Measurements from ENCODE around the gene SETX. TPM values are rescaled to one million over a fixed set of nuclear protein-coding genes. Genes with fewer than 3 reads are reported as not detected.
A peak's percentile ranks its signal among the peaks of the same experiment; 100 is the strongest.

Gene SETX
- total RNA-seq, 6 donors from 2014 or later = 44.3 to 91.4 (median 55.4) TPM

DNA sequence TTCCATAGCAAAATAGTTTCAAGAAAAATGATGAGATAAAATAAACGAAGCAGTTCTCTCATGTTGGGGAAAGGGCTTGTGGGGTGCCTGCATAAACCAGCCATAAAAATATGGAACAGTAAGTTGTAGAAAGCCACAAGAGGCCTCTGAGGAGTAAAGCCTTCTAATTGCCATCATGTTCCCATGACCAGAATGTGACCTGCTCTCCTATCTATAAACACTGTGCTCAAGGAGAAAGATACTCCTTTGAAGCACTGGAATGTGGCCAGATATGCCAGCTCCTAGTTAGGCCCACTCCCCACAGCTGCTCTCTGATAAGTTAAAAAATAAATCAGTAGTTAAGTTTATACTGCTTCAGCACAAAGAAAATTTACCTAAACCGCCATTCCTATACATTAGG is 65.8 kb downstream of the SETX start:
- Histone ChIP-seq H3K4me3 (no peak overlapping the region), H3K27ac (peak overlapping the region in 2 of 4 donors; percentile 30 to 48), H3K36me3 (peaks cover 20 to 81% (median 44%) of the 10 kb centered on the region in 4 donors), H3K9me3 (no peaks in the 10 kb centered on the region), H3K4me1 (peaks cover 2 to 24% (median 15%) of the 10 kb centered on the region in 4 donors), H3K27me3 (no peaks in the 10 kb centered on the region)
- no peak for ATAC-seq (ENCODE audit: low FRiP score in 2 of 2)
- TF ChIP-seq POLR2A (IDR thresholded peaks at IDR 0.05) (no peak), EP300 (IDR thresholded peaks at IDR 0.05) (no peak), POLR2AphosphoS5 (IDR thresholded peaks at IDR 0.05) (no peak)
- TF ChIP-seq, protein P1, sequence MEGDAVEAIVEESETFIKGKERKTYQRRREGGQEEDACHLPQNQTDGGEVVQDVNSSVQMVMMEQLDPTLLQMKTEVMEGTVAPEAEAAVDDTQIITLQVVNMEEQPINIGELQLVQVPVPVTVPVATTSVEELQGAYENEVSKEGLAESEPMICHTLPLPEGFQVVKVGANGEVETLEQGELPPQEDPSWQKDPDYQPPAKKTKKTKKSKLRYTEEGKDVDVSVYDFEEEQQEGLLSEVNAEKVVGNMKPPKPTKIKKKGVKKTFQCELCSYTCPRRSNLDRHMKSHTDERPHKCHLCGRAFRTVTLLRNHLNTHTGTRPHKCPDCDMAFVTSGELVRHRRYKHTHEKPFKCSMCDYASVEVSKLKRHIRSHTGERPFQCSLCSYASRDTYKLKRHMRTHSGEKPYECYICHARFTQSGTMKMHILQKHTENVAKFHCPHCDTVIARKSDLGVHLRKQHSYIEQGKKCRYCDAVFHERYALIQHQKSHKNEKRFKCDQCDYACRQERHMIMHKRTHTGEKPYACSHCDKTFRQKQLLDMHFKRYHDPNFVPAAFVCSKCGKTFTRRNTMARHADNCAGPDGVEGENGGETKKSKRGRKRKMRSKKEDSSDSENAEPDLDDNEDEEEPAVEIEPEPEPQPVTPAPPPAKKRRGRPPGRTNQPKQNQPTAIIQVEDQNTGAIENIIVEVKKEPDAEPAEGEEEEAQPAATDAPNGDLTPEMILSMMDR (IDR thresholded peaks at IDR 0.05) = no peak
- WGBS, 2 donors = 53 to 67% methylated on average over 2 of the region's 2 CpGs
- no peak for DNase-seq

DNA sequence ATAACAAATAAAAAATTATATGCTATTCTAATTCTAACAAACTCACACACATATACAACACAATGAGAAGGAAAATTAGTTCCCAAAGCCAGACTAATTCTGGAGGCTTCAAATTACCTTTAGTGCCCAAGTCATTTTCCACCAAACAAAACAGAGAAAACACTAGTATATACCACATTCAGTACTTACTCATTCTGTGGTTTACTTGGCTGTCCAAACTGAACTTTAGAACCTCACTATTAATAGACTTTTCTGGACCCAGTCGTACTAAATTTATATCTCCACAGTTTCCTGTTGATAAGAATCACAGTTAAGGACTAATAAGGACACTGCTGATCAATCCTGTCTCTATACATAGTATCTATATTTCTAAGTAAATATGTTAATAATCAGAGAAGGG is 66.4 kb downstream of the SETX start:
- H3K36me3 ChIP-seq = peaks cover 18 to 81% (median 48%) of the 10 kb centered on the region in 4 donors
- no peaks in the 10 kb centered on the region for H3K27me3 ChIP-seq
- peaks cover 2 to 23% (median 15%) of the 10 kb centered on the region in 4 donors for H3K4me1 ChIP-seq
- no peak for ATAC-seq (ENCODE audit: low FRiP score in 2 of 2)
- peak overlapping the region in 2 of 4 donors; percentile 4 to 36 for H3K27ac ChIP-seq
- WGBS, 2 donors = 28 to 29% methylated on average over 1 of the region's 1 CpG
- TF ChIP-seq EP300 (IDR thresholded peaks at IDR 0.05) (no peak), POLR2AphosphoS5 (IDR thresholded peaks at IDR 0.05) (no peak), POLR2A (IDR thresholded peaks at IDR 0.05) (no peak)
- TF ChIP-seq, protein P1 (IDR thresholded peaks at IDR 0.05) = no peak
- H3K4me3 ChIP-seq = no peak overlapping the region
- no peaks in the 10 kb centered on the region for H3K9me3 ChIP-seq
- DNase-seq = no peak

DNA sequence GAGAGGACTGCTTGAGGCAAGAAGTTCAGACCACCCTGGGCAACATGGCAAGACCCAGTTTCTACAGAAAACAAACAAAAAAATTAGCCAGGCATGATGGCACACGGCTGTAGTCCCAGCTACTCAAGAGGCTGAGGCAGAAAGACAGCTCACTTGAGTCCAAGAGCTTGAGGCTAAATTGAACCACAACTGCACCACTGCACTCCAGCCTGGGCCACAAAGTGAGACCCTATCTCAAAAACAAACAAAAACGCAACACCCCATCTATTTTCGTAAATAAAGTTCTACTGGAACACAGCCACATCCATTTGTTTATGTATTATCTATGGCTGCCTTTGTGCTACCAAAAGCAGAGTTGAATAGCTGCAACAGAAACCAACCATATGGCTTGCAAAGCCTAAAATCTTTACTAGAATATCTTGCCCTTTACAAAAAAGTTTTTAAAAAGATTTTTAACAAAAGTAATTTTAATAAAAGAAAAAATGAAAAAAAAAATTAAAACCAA is 67.5 kb downstream of the SETX start:
- no peak for DNase-seq
- TF ChIP-seq POLR2AphosphoS5 (IDR thresholded peaks at IDR 0.05) = no peak
- TF ChIP-seq, protein P1 (IDR thresholded peaks at IDR 0.05) = no peak
- no peak for TF ChIP-seq POLR2A (IDR thresholded peaks at IDR 0.05)
- WGBS, 2 donors = 66% methylated on average over 3 of the region's 3 CpGs

DNA sequence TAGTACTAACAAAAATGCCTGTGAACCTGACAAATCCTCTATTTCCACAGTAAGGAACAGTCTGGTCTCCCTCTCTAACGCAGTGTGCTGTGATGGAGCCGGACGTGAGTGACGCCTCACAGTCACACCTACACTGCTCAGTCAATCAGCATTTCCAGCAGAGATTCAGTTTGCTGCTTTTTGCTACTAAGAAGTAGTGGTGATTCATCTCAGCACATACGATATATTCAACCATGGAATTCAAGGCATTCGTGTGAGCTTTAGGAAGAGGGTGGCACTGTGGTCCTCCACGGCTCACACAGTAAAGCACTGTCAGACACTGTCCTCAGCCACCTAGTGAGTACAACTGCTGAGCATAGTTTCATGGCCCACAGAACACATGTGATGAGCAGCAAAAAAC is 70.9 kb downstream of the SETX start:
- 89 to 95% methylated on average over 7 of the region's 7 CpGs for WGBS, 2 donors
- Histone ChIP-seq H3K4me1 (peaks cover 2 to 12% (median 10%) of the 10 kb centered on the region in 4 donors), H3K4me3 (no peak overlapping the region), H3K36me3 (peaks cover 39 to 98% (median 87%) of the 10 kb centered on the region in 4 donors), H3K27ac (no peak overlapping the region), H3K27me3 (no peaks in the 10 kb centered on the region), H3K9me3 (no peaks in the 10 kb centered on the region)
- TF ChIP-seq EP300 (IDR thresholded peaks at IDR 0.05) (no peak), POLR2AphosphoS5 (IDR thresholded peaks at IDR 0.05) (peak in 1 of 2 donors; percentile 13), POLR2A (IDR thresholded peaks at IDR 0.05) (no peak)
- TF ChIP-seq, protein P1 (IDR thresholded peaks at IDR 0.05) = no peak
- ATAC-seq (ENCODE audit: low FRiP score in 2 of 2) = no peak
- DNase-seq = no peak

More for the DNA sequence above, 67.5 kb downstream of the SETX start:
- no peak overlapping the region for H3K27ac ChIP-seq
- H3K36me3 ChIP-seq = peaks cover 18 to 85% (median 58%) of the 10 kb centered on the region in 4 donors
- no peaks in the 10 kb centered on the region for H3K9me3 ChIP-seq
- no peak for ATAC-seq (ENCODE audit: low FRiP score in 2 of 2)
- H3K4me3 ChIP-seq = no peak overlapping the region
- peaks cover 2 to 18% (median 13%) of the 10 kb centered on the region in 4 donors for H3K4me1 ChIP-seq
- H3K27me3 ChIP-seq = no peaks in the 10 kb centered on the region

DNA sequence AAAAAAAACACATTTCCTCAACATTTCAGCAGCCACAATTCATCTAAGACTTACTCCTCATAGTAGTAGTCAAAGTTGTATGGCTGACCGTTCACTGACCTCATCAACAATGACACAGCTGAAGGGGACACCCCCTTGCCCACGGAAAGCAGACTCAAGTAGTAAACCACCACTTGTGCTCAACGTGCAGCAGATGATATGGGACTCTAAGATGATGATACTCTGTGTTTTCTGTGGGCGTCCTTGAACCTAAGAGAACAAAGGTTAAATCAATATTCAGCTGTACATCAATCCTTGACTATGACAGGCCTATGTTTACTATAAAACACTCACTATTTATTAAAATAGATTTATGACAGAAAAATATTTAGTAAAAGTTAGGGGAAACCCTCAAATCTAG is 71.6 kb downstream of the SETX start:
- no peaks in the 10 kb centered on the region for H3K27me3 ChIP-seq
- WGBS, 2 donors = 63 to 82% methylated on average over 4 of the region's 4 CpGs
- H3K9me3 ChIP-seq = no peaks in the 10 kb centered on the region
- H3K4me1 ChIP-seq = peaks cover 0 to 5% (median 4%) of the 10 kb centered on the region in 4 donors
- no peak for ATAC-seq (ENCODE audit: low FRiP score in 2 of 2)
- H3K27ac ChIP-seq = no peak overlapping the region
- no peak for TF ChIP-seq POLR2AphosphoS5 (IDR thresholded peaks at IDR 0.05)
- TF ChIP-seq, protein P1 (IDR thresholded peaks at IDR 0.05) = no peak
- no peak for TF ChIP-seq EP300 (IDR thresholded peaks at IDR 0.05)
- no peak for TF ChIP-seq POLR2A (IDR thresholded peaks at IDR 0.05)
- DNase-seq = no peak
- no peak overlapping the region for H3K4me3 ChIP-seq
- peaks cover 44 to 100% (median 89%) of the 10 kb centered on the region in 4 donors for H3K36me3 ChIP-seq
